ENCODE measurements around the gene CLEC2B.

Gene CLEC2B

GRCh38 chr12:9805883-9806282 lies 63.3 kb downstream of the CLEC2B start:
- DNase-seq = no peak
